Smooth muscle cell (in vitro differentiated cells): ENCODE data around the gene CSRP3. TPM values are rescaled to one million over a fixed set of nuclear protein-coding genes. Genes with fewer than 3 reads are reported as not detected.

Source experiments
- DNase-seq: peaks from one replicate; lab custom pipeline; 2025; ENCODE audit not compliant: unreplicated experiment; lab: John Stamatoyannopoulos, UW
- H2AFZ ChIP-seq: fragments of 200-600 bp; sonication (generic); 2 replicates; pipeline ENCODE4 v1.6.0; 2016; ENCODE audit warnings: antibody characterized with exemption, low read depth, mild to moderate bottlenecking
- H3F3A ChIP-seq: fragments of 200-600 bp; sonication (generic); 2 replicates; pipeline ENCODE4 v1.6.0; 2017; ENCODE audit warnings: antibody characterized with exemption, low read depth
- H3K27ac ChIP-seq: fragments of 200-600 bp; sonication (generic); 2 replicates; pipeline ENCODE4 v1.5.1; 2016; ENCODE audit warnings: low read depth, mild to moderate bottlenecking
- H3K27me3 ChIP-seq: fragments of 200-600 bp; sonication (generic); 2 replicates; pipeline ENCODE4 v1.6.1; 2016; ENCODE audit warnings: low read depth, mild to moderate bottlenecking
- H3K36me3 ChIP-seq: fragments of 200-600 bp; sonication (generic); 2 replicates; pipeline ENCODE4 v1.5.1; 2016; ENCODE audit warnings: low read depth
- H3K4me1 ChIP-seq: fragments of 200-600 bp; sonication (generic); 2 replicates; pipeline ENCODE4 v1.5.1; 2016; ENCODE audit warnings: low read depth
- H3K4me2 ChIP-seq: fragments of 200-600 bp; sonication (generic); 2 replicates; pipeline ENCODE4 v1.6.0; 2016; ENCODE audit warnings: mild to moderate bottlenecking
- H3K4me3 ChIP-seq: fragments of 200-600 bp; sonication (generic); 2 replicates; pipeline ENCODE4 v1.5.1; 2016; ENCODE audit warnings: mild to moderate bottlenecking
- H3K79me2 ChIP-seq: fragments of 200-600 bp; sonication (generic); 2 replicates; pipeline ENCODE4 v1.6.0; 2016; ENCODE audit warnings: low read depth, mild to moderate bottlenecking
- H3K9ac ChIP-seq: fragments of 200-600 bp; sonication (generic); 2 replicates; pipeline ENCODE4 v1.6.0; 2016; ENCODE audit warnings: low read depth
- H3K9me3 ChIP-seq: fragments of 200-600 bp; sonication (generic); replicated peaks from 2 replicates; pipeline ENCODE4 v1.5.1; 2016; ENCODE audit warnings: low read depth
- H4K20me1 ChIP-seq: fragments of 200-600 bp; sonication (generic); 2 replicates; pipeline ENCODE4 v1.6.0; 2016; ENCODE audit warnings: low read depth
- WGBS: methylation state at CpG from one replicate; pipeline ENCODE4 v1.1.7; 2016; ENCODE audit warnings: low lambda C conversion rate; 5-methylcytosine and 5-hydroxymethylcytosine counted together
- polyA plus RNA-seq: library from polyadenylated mRNA; unstranded; fragments of >200 nt; fragmentation: Nextera tagmentation; extraction: Ambion mirVana; gene quantifications from 2 replicates; pipeline ENCODE4 v1.2.1, GENCODE V29; 2016
- total RNA-seq: library from RNA; depleted of rRNA; stranded (reverse); fragments of >200 nt; gene quantifications from 2 replicates; pipeline ENCODE4 v1.2.3, GENCODE V29; 2014
- TF ChIP-seq, protein P1 (sequence below): fragments of 200-600 bp; sonication (generic); IDR thresholded peaks from 2 replicates; pipeline ENCODE4 v1.5.1; 2017; ENCODE audit warnings: borderline replicate concordance, mild to moderate bottlenecking, antibody characterized with exemption; ENCODE audit not compliant: insufficient read depth, poor library complexity, severe bottlenecking

CSRP3 gene
- total and polyA plus RNA-seq, 2 experiments from 2014 or later, result not detected

DNA sequence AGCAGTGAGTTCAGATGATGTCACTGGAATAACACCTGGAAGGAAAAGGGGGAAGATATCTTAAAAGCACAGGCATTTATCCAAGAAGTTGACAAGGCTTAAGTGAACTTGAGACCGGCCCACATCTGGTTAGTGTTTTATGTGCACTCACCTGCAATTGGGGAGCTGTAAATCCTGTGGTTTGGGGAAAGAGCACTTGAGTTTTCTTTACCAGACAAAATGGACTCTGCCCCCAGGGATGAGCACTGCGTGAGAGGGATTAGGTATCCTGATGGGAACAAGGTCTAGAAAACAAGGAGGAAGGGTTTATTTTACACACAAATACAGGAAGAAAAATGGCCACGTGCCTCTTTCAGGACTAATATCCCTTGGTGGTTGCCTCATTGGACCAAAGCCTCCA is 23.8 kb upstream of the CSRP3 start:
- H3K4me2 ChIP-seq, result no peak overlapping the region
- 70% methylated on average over 3 of the region's 3 CpGs for WGBS
- no peak overlapping the region for H2AFZ ChIP-seq
- no peak overlapping the region for H3K4me3 ChIP-seq
- H3K9ac ChIP-seq, result no peak overlapping the region
- no peak for DNase-seq
- H3K27ac ChIP-seq, result no peak overlapping the region
- H4K20me1 ChIP-seq, result no peaks in the 10 kb centered on the region
- TF ChIP-seq, protein P1, sequence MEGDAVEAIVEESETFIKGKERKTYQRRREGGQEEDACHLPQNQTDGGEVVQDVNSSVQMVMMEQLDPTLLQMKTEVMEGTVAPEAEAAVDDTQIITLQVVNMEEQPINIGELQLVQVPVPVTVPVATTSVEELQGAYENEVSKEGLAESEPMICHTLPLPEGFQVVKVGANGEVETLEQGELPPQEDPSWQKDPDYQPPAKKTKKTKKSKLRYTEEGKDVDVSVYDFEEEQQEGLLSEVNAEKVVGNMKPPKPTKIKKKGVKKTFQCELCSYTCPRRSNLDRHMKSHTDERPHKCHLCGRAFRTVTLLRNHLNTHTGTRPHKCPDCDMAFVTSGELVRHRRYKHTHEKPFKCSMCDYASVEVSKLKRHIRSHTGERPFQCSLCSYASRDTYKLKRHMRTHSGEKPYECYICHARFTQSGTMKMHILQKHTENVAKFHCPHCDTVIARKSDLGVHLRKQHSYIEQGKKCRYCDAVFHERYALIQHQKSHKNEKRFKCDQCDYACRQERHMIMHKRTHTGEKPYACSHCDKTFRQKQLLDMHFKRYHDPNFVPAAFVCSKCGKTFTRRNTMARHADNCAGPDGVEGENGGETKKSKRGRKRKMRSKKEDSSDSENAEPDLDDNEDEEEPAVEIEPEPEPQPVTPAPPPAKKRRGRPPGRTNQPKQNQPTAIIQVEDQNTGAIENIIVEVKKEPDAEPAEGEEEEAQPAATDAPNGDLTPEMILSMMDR, result no peak
- H3K79me2 ChIP-seq, result no peaks in the 10 kb centered on the region
- H3K9me3 ChIP-seq, result no peaks in the 10 kb centered on the region
- no peaks in the 10 kb centered on the region for H3K36me3 ChIP-seq
- no peaks in the 10 kb centered on the region for H3K27me3 ChIP-seq
- no peaks in the 10 kb centered on the region for H3K4me1 ChIP-seq
- H3F3A ChIP-seq, result no peaks in the 10 kb centered on the region

DNA sequence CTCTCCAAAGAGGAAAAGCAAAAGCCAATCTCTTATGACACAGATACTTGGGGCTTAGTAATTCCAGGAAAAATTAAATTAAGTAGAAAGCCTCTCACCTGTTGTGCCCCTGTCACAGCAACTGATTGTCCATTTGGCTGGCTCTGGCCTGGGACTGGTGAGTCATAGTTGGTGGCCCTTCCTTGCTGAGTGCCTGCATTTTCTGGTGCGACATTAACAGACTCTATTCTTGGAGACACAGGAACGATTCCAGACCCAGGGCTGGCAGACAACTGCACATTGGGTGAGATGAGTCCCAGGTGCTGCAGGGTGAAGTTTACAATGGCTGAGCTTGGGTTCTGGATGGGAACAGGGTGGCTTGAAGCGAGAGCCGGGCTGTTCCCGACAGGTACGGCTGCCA is 23.3 kb upstream of the CSRP3 start:
- DNase-seq, result no peak
- 78% methylated on average over 6 of the region's 6 CpGs for WGBS
- H3K27ac ChIP-seq, result no peak overlapping the region

DNA sequence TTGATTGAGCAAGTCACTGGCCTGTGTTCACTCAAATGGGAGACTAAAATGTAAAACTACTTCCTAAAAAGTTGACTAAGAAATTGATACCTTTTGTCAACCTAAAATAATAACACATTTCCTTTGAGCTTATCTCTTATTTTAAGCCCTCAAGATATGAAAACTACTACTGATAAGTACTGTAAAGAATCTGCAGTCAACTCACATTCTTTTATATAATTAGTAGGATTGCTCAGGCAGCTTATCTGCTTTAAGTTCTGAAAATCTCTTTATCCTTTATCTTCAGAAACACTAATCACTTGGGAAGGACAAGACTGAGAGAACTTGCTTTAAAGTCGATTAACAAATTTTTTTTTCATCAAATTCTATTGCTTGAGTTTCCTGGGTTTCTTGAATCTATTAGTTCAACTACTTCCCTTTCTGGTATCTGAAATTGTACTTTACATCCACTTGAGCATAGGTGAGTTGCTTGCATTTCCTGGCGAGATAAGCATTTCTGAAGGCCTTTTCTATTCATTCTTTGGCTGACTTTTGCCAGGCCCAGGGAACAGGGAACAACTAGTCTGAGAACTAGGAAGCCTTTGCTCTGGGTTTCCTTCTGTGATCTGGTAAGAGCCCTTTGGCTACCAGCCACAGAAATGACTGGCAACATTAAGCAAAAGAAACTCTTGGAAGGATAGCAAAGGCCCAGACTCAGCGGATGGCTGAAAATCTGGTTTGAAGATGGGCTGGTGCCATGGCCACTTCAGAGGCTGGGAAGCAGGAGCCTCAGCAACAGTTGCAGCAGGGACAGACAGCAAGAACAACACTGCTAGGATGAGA is 19.3 kb upstream of the CSRP3 start:
- 35% methylated on average over 3 of the region's 3 CpGs for WGBS
- H2AFZ ChIP-seq, result no peak overlapping the region
- no peaks in the 10 kb centered on the region for H3K9me3 ChIP-seq
- no peaks in the 10 kb centered on the region for H3K36me3 ChIP-seq
- no peaks in the 10 kb centered on the region for H3K4me1 ChIP-seq
- no peaks in the 10 kb centered on the region for H3K79me2 ChIP-seq
- no peaks in the 10 kb centered on the region for H4K20me1 ChIP-seq
- DNase-seq, result no peak
- H3K27ac ChIP-seq, result no peak overlapping the region
- H3F3A ChIP-seq, result no peaks in the 10 kb centered on the region
- no peak overlapping the region for H3K9ac ChIP-seq
- H3K4me2 ChIP-seq, result no peak overlapping the region
- H3K4me3 ChIP-seq, result no peak overlapping the region
- TF ChIP-seq, protein P1, result no peak
- H3K27me3 ChIP-seq, result no peaks in the 10 kb centered on the region

More for the DNA sequence above, 23.3 kb upstream of the CSRP3 start:
- Histone ChIP-seq H3K4me2 (no peak overlapping the region), H3K4me3 (no peak overlapping the region), H3K36me3 (no peaks in the 10 kb centered on the region), H3K4me1 (no peaks in the 10 kb centered on the region), H3K27me3 (no peaks in the 10 kb centered on the region), H3K79me2 (no peaks in the 10 kb centered on the region), H2AFZ (no peak overlapping the region), H3K9ac (no peak overlapping the region), H3K9me3 (no peaks in the 10 kb centered on the region), H3F3A (no peaks in the 10 kb centered on the region), H4K20me1 (no peaks in the 10 kb centered on the region)
- TF ChIP-seq, protein P1, result no peak

DNA sequence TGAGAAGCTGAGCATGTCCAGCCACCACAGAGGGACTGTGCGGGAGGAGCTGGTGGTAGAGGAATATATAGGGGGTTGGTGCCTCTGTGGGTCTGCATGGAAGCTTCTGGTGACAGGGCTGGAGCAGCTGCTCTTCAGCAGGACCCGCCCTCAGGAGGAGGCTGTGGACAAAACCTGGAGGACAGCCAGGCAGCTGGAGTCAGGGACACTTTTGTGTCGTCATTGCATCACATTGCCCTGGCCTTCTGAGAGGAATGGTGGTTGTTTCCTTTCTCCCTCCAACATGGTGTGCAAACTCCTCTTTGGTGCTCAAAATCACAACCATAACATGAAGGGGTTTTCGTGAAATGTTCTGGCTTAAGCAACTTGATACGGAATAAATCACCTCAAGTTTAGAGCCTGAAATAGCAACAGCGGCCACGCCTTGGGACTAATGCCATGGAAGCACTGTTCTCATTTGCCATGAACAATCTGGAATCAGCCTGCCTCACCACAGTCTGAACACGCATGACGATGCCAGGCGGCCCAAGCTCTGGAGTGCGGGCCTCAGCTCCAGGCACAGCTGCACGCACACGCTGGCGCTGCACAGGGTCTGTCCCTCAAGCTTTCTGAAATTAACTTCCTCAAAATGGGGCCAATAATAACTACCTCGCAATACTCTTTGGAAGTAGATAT is 17.1 kb upstream of the CSRP3 start:
- Histone ChIP-seq H3K9me3 (no peaks in the 10 kb centered on the region), H3K4me1 (no peaks in the 10 kb centered on the region), H3K27ac (no peak overlapping the region), H3K9ac (no peak overlapping the region), H3F3A (no peaks in the 10 kb centered on the region), H3K4me3 (no peak overlapping the region), H3K27me3 (peaks cover 4% of the 10 kb centered on the region), H3K79me2 (no peaks in the 10 kb centered on the region), H2AFZ (no peak overlapping the region), H4K20me1 (no peaks in the 10 kb centered on the region), H3K36me3 (no peaks in the 10 kb centered on the region), H3K4me2 (no peak overlapping the region)
- WGBS, result 93% methylated on average over 15 of the region's 15 CpGs
- TF ChIP-seq, protein P1, result no peak
- no peak for DNase-seq
